Measurements from ENCODE around the gene CYP4F12.
"Not testable (repeated sequence)": the region's sequence is repeated elsewhere in the genome, so short reads cannot be mapped to it uniquely, and the experiment has no call there.

The CYP4F12 gene

GRCh38 chr19:15644816-15645215 is 28.1 kb upstream of the CYP4F12 start:
- in situ Hi-C loops (cut with MboI; ENCODE audit: low sequenced_read_pairs): loop anchor here (25.0 kb wide), 1 partner anchor 742 kb away; no protein-coding TSS in a partner anchor

- in situ Hi-C loops (cut with MboI; ENCODE audit: low sequenced_read_pairs): loop anchor here (25.0 kb wide), 1 partner anchor 738 kb away; no protein-coding TSS in a partner anchor
Observed at GRCh38 chr19:15649526-15649925, 23.4 kb upstream of the CYP4F12 start.

- in situ Hi-C loops (cut with MboI; ENCODE audit: low sequenced_read_pairs): not testable (repeated sequence)
Observed at GRCh38 chr19:15650123-15650522, 22.8 kb upstream of the CYP4F12 start.

GRCh38 chr19:15651791-15652190 is 21.1 kb upstream of the CYP4F12 start:
- in situ Hi-C loops (cut with MboI; ENCODE audit: low sequenced_read_pairs): no loop called here

- in situ Hi-C loops (cut with MboI; ENCODE audit: low sequenced_read_pairs): no loop called here
Observed at GRCh38 chr19:15652559-15653278, 20.2 kb upstream of the CYP4F12 start.

- in situ Hi-C loops (cut with MboI; ENCODE audit: low sequenced_read_pairs): no loop called here
Observed at GRCh38 chr19:15656467-15656866, 16.4 kb upstream of the CYP4F12 start.

GRCh38 chr19:15663247-15663646 is 9.6 kb upstream of the CYP4F12 start:
- in situ Hi-C loops (cut with MboI; ENCODE audit: low sequenced_read_pairs): no loop called here

- in situ Hi-C loops (cut with MboI; ENCODE audit: low sequenced_read_pairs): no loop called here
Observed at GRCh38 chr19:15666186-15666585, 6.7 kb upstream of the CYP4F12 start.

GRCh38 chr19:15666883-15667282 is 6.0 kb upstream of the CYP4F12 start:
- in situ Hi-C loops (cut with MboI; ENCODE audit: low sequenced_read_pairs): no loop called here

- in situ Hi-C loops (cut with MboI; ENCODE audit: low sequenced_read_pairs): no loop called here
Observed at GRCh38 chr19:15669440-15669839, 3.4 kb upstream of the CYP4F12 start.

GRCh38 chr19:15669891-15670290 is 3.0 kb upstream of the CYP4F12 start:
- in situ Hi-C loops (cut with MboI; ENCODE audit: low sequenced_read_pairs): no loop called here

- in situ Hi-C loops (cut with MboI; ENCODE audit: low sequenced_read_pairs): no loop called here
Observed at GRCh38 chr19:15671237-15671821, 1.6 kb upstream of the CYP4F12 start.

- in situ Hi-C loops (cut with MboI; ENCODE audit: low sequenced_read_pairs): no loop called here
Observed at GRCh38 chr19:15671891-15672579, 852 bp upstream of the CYP4F12 start.

GRCh38 chr19:15673176-15673654 is 328 bp downstream of the CYP4F12 start:
- in situ Hi-C loops (cut with MboI; ENCODE audit: low sequenced_read_pairs): no loop called here

- in situ Hi-C loops (cut with MboI; ENCODE audit: low sequenced_read_pairs): no loop called here
Observed at GRCh38 chr19:15675560-15675959, 2.7 kb downstream of the CYP4F12 start.

- in situ Hi-C loops (cut with MboI; ENCODE audit: low sequenced_read_pairs): no loop called here
Observed at GRCh38 chr19:15679089-15679488, 6.2 kb downstream of the CYP4F12 start.

GRCh38 chr19:15679865-15680264 is 7.0 kb downstream of the CYP4F12 start:
- in situ Hi-C loops (cut with MboI; ENCODE audit: low sequenced_read_pairs): not testable (repeated sequence)

- in situ Hi-C loops (cut with MboI; ENCODE audit: low sequenced_read_pairs): no loop called here
Observed at GRCh38 chr19:15680478-15681322, 7.8 kb downstream of the CYP4F12 start.

- in situ Hi-C loops (cut with MboI; ENCODE audit: low sequenced_read_pairs): no loop called here
Observed at GRCh38 chr19:15683411-15683810, 10.5 kb downstream of the CYP4F12 start.

- in situ Hi-C loops (cut with MboI; ENCODE audit: low sequenced_read_pairs): no loop called here
Observed at GRCh38 chr19:15684828-15685227, 11.9 kb downstream of the CYP4F12 start.

- in situ Hi-C loops (cut with MboI; ENCODE audit: low sequenced_read_pairs): no loop called here
Observed at GRCh38 chr19:15696654-15697194, 23.8 kb downstream of the CYP4F12 start.
